HepG2 (cell line): ENCODE measurements around the gene SLC25A11. TPM values are rescaled to one million over a fixed set of nuclear protein-coding genes. Genes with fewer than 3 reads are reported as not detected.

Source experiments
- ATAC-seq: fragments of 200-7000 bp; cut with Tn5 transposase; 3 replicates; pipeline ENCODE4 v1.9.1; 2020; ENCODE audit warnings: mild to moderate bottlenecking, moderate library complexity
- BruUV-seq: library from RNA; stranded (reverse); fragments of 400-500 nt; replicated peaks from 2 replicates; lab custom pipeline; 2021; lab: Mats Ljungman, UMichigan
- CTCF ChIA-PET: fragments of 300-600 bp; formaldehyde crosslinking; extraction: SDS; loops from one replicate; lab custom pipeline; 2021; ENCODE audit warnings: low total read pairs, inconsistent platforms, low intra/inter-chr PET ratio; lab: Yijun Ruan, JAX
- POLR2A ChIA-PET: fragments of 350-600 bp; sonication (Branson Sonifier 250); formaldehyde crosslinking; loops from one replicate; lab custom pipeline; 2020; ENCODE audit warnings: antibody characterized with exemption, inconsistent platforms; lab: Yijun Ruan, JAX
- DNase-seq: peaks from one replicate; pipeline ENCODE4 v3.0.0-alpha.2; 2015; ENCODE audit warnings: low spot score
- FAIRE-seq: peaks from 3 replicates; lab custom pipeline; 2011; peaks lifted over from hg19 to GRCh38; lab: Jason Lieb, UNC
- H2AFZ ChIP-seq: one replicate; pipeline ENCODE4 v1.6.1; 2011; ENCODE audit warnings: low read length, inconsistent platforms
- H3K27ac ChIP-seq: fragments of 300-600 bp; 3 replicates; pipeline ENCODE4 v1.8.0; 2011; ENCODE audit warnings: mixed run types, mild to moderate bottlenecking, mixed read lengths, low read length, inconsistent platforms; ENCODE audit not compliant: insufficient read depth; ENCODE audit errors: extremely low read length
- H3K27me3 ChIP-seq, 2 experiments: fragments of 200-600 bp in 1 of 2; 2 replicates in 1 of 2; 3 replicates in 1 of 2; pipeline versions ENCODE4 v1.6.0 to v1.8.0; 2011; ENCODE audit warnings: low read length in 2 of 2, mild to moderate bottlenecking in 2 of 2, moderate library complexity in 2 of 2, inconsistent platforms in 1 of 2; ENCODE audit not compliant: insufficient read depth in 2 of 2, control insufficient read depth in 1 of 2
- H3K36me3 ChIP-seq, 2 experiments: fragments of 200-600 bp in 1 of 2; replicated peaks in 1 of 2; 2 replicates in 1 of 2; 3 replicates in 1 of 2; pipeline versions ENCODE4 v1.5.1 to v1.8.0; 2011; ENCODE audit warnings: low read length in 2 of 2, inconsistent platforms in 1 of 2; ENCODE audit not compliant: insufficient read depth in 2 of 2, control insufficient read depth in 1 of 2
- H3K4me1 ChIP-seq: 2 replicates; pipeline ENCODE4 v1.5.1; 2012; ENCODE audit warnings: low read length, inconsistent platforms; ENCODE audit not compliant: insufficient read depth
- H3K4me2 ChIP-seq: 2 replicates; pipeline ENCODE4 v1.6.0; 2011; ENCODE audit warnings: low read depth, low read length, inconsistent platforms
- H3K4me3 ChIP-seq, 3 experiments: fragments of 200-600 bp in 1 of 3; sonication (generic), shearing (Covaris generic) in 1 of 3; replicated peaks in 1 of 3; 2 replicates each; pipeline ENCODE4 v1.5.1; 2011 to 2016; ENCODE audit warnings: low read length in 3 of 3, inconsistent platforms in 2 of 3, low read depth in 2 of 3, mild to moderate bottlenecking in 2 of 3, control low read depth in 1 of 3, mixed read lengths in 1 of 3; ENCODE audit not compliant: insufficient read depth in 1 of 3
- H3K79me2 ChIP-seq: one replicate; pipeline ENCODE4 v1.6.1; 2011; ENCODE audit warnings: low read length, inconsistent platforms; ENCODE audit not compliant: insufficient read depth
- H3K9ac ChIP-seq: 2 replicates; pipeline ENCODE4 v1.6.0; 2011; ENCODE audit warnings: mild to moderate bottlenecking, low read depth, low read length, inconsistent platforms; ENCODE audit not compliant: insufficient read depth
- H3K9me3 ChIP-seq: 2 replicates; pipeline ENCODE4 v1.5.1; 2012; ENCODE audit warnings: mild to moderate bottlenecking, low read length
- H4K20me1 ChIP-seq: 2 replicates; pipeline ENCODE4 v1.6.0; 2011; ENCODE audit warnings: inconsistent platforms, mild to moderate bottlenecking, low read length, moderate library complexity; ENCODE audit not compliant: insufficient read depth
- ATM ChIP-seq: fragments of 450-650 bp; IDR thresholded peaks from 2 replicates; pipeline ENCODE4 v1.7.1; 2017; ENCODE audit warnings: mild to moderate bottlenecking, borderline replicate concordance
- CBX1 ChIP-seq: IDR thresholded peaks from one replicate; pipeline ENCODE4 v1.6.1; 2016; ENCODE audit warnings: antibody characterized with exemption, low read depth
- CEBPG ChIP-seq: IDR thresholded peaks from 2 replicates; pipeline ENCODE4 v1.6.1; 2016
- EHMT2 ChIP-seq: fragments of 200-600 bp; sonication (generic); IDR thresholded peaks from 2 replicates; pipeline ENCODE4 v1.7.0; 2017; ENCODE audit warnings: antibody characterized with exemption, low read depth, low read length, borderline replicate concordance
- ERF ChIP-seq: IDR thresholded peaks from 2 replicates; pipeline ENCODE4 v1.6.1; 2018; ENCODE audit warnings: missing biosample characterization, missing genetic modification reagents
- FOSL2 ChIP-seq: sonication (generic); formaldehyde crosslinking; IDR thresholded peaks from 2 replicates; pipeline ENCODE4 v1.4.0; 2020; ENCODE audit warnings: missing genetic modification reagents
- GFI1 ChIP-seq: sonication (generic); formaldehyde crosslinking; IDR thresholded peaks from 2 replicates; pipeline ENCODE4 v1.5.0; 2020; ENCODE audit warnings: missing genetic modification reagents, mild to moderate bottlenecking, borderline replicate concordance
- HNRNPLL ChIP-seq: fragments of 200-400 bp; formaldehyde crosslinking; IDR thresholded peaks from 2 replicates; pipeline ENCODE4 v1.6.1; 2017; ENCODE audit warnings: mild to moderate bottlenecking, low read depth, low read length; ENCODE audit not compliant: poor library complexity, severe bottlenecking
- IKZF5 ChIP-seq: IDR thresholded peaks from 2 replicates; pipeline ENCODE4 v1.6.1; 2018; ENCODE audit warnings: missing genetic modification reagents, mild to moderate bottlenecking, missing compliant biosample characterization
- MXI1 ChIP-seq: IDR thresholded peaks from 3 replicates; pipeline ENCODE4 v1.6.1; 2012; ENCODE audit warnings: low read depth, low read length, inconsistent platforms, borderline replicate concordance
- NAIF1 ChIP-seq: sonication (generic); formaldehyde crosslinking; IDR thresholded peaks from 2 replicates; pipeline ENCODE4 v1.5.0; 2020; ENCODE audit warnings: mild to moderate bottlenecking, missing genetic modification reagents, borderline replicate concordance
- NFATC3 ChIP-seq: sonication (generic); formaldehyde crosslinking; IDR thresholded peaks from 2 replicates; pipeline ENCODE4 v1.5.1; 2020; ENCODE audit warnings: mild to moderate bottlenecking, missing genetic modification reagents
- SALL1 ChIP-seq: sonication (generic); formaldehyde crosslinking; IDR thresholded peaks from 2 replicates; pipeline ENCODE4 v1.8.0; 2022; ENCODE audit warnings: mild to moderate bottlenecking, missing genetic modification reagents
- SNAPC2 ChIP-seq: sonication (generic); formaldehyde crosslinking; IDR thresholded peaks from 2 replicates; pipeline ENCODE4 v1.8.1; 2022; ENCODE audit warnings: mild to moderate bottlenecking, missing genetic modification reagents
- TARDBP ChIP-seq: sonication (generic); formaldehyde crosslinking; IDR thresholded peaks from 2 replicates; pipeline ENCODE4 v1.8.0; 2022; ENCODE audit warnings: mild to moderate bottlenecking, missing genetic modification reagents
- ZBTB39 ChIP-seq: sonication (generic); formaldehyde crosslinking; IDR thresholded peaks from 2 replicates; pipeline ENCODE4 v1.5.0; 2020; ENCODE audit warnings: missing genetic modification reagents
- ZMYM3 ChIP-seq: sonication (generic); formaldehyde crosslinking; IDR thresholded peaks from 2 replicates; pipeline ENCODE4 v1.5.1; 2020; ENCODE audit warnings: mild to moderate bottlenecking, missing genetic modification reagents
- ZNF292 ChIP-seq: sonication (generic); formaldehyde crosslinking; IDR thresholded peaks from 2 replicates; pipeline ENCODE4 v1.8.1; 2022; ENCODE audit warnings: mild to moderate bottlenecking, low read depth, missing genetic modification reagents, borderline replicate concordance
- ZNF556 ChIP-seq: sonication (generic); formaldehyde crosslinking; IDR thresholded peaks from 2 replicates; pipeline ENCODE4 v1.4.0; 2020; ENCODE audit warnings: mild to moderate bottlenecking, missing genetic modification reagents, borderline replicate concordance
- ZNF580 ChIP-seq: IDR thresholded peaks from 2 replicates; pipeline ENCODE4 v1.6.1; 2016; ENCODE audit warnings: low read depth, borderline replicate concordance
- ZNF878 ChIP-seq: sonication (generic); formaldehyde crosslinking; IDR thresholded peaks from 2 replicates; pipeline ENCODE4 v1.8.1; 2023; ENCODE audit warnings: mild to moderate bottlenecking, missing genetic modification reagents, moderate library complexity
- ZSCAN21 ChIP-seq: sonication (generic); formaldehyde crosslinking; IDR thresholded peaks from 2 replicates; pipeline ENCODE4 v1.8.0; 2022; ENCODE audit warnings: mild to moderate bottlenecking, missing genetic modification reagents, moderate library complexity, borderline replicate concordance
- WGBS: methylation state at CpG from one replicate; pipeline ENCODE4 v1.1.6; 2017; ENCODE audit warnings: low lambda C conversion rate; 5-methylcytosine and 5-hydroxymethylcytosine counted together
- in situ Hi-C: cut with HindIII; loops from 2 replicates; pipeline ENCODE4 v1.10.0; 2017; ENCODE audit warnings: low pct_unique_long_range_greater_than_20kb; ENCODE audit not compliant: extremely low pct_ligation_motif_present
- intact Hi-C: fragments of 100-400 bp; cut with micrococcal nuclease; formaldehyde crosslinking; loops from one replicate; pipeline ENCODE4 v1.10.0; 2022; ENCODE audit not compliant: unreplicated experiment
- polyA plus RNA-seq, 8 experiments: library from polyadenylated mRNA; depleted of rRNA in 3 of 8; stranded (reverse) in 7 of 8; unstranded in 1 of 8; fragments of >200 nt; fragmentation: Illumina TruSeq in 4 of 8; extraction: Trizol in 4 of 8; gene quantifications; 2 replicates each; pipeline versions ENCODE4 v1.2.1 to v1.2.3, GENCODE V29; 2011 to 2016; ENCODE audit warnings: low read depth in 4 of 8, missing spikeins in 1 of 8, mixed read lengths in 1 of 8; ENCODE audit not compliant: insufficient read depth in 1 of 8
- total RNA-seq, 5 experiments: library from RNA; depleted of rRNA; stranded (reverse); fragments of >200 nt; fragmentation: Illumina TruSeq; extraction: Trizol; gene quantifications; 2 replicates each; pipeline ENCODE4 v1.2.3, GENCODE V29; 2016; ENCODE audit warnings: low read depth in 1 of 5

Gene SLC25A11
- total and polyA plus RNA-seq, 2 of the 13 experiments (the other 11 are each of a cell fraction or from before 2014, with no cell fraction given): 35.4 to 47.2 TPM

- Histone ChIP-seq H2AFZ (no peak overlapping the region), H3K36me3 (no peaks in the 10 kb centered on the region), H3K27me3 (no peaks in the 10 kb centered on the region), H3K27ac (peak overlapping the region; percentile 53), H3K9ac (no peak overlapping the region), H3K4me2 (peak overlapping the region; percentile 75), H3K9me3 (no peaks in the 10 kb centered on the region), H3K4me3 (peak overlapping the region; percentile 14 to 57 (median 26)), H3K79me2 (no peaks in the 10 kb centered on the region), H4K20me1 (no peaks in the 10 kb centered on the region), H3K4me1 (peaks cover 22% of the 10 kb centered on the region)
- ChIA-PET POLR2A (interaction anchor here (0.6 to 3.0 kb wide), 14 partner anchors 8 to 216 kb away, joined by 3 to 35 read pairs (median 5); partner anchors contain the start of genes ENO3, INCA1, PELP1 and PFN1), CTCF (no interaction called here)
- ATAC-seq (peak; percentile 95), FAIRE-seq (peak; percentile 99), DNase-seq (peak; percentile 65)
- BruUV-seq: no TSS peak
- WGBS: 4% methylated on average over 10 of the region's 10 CpGs
- intact Hi-C loops (no loop called here), in situ Hi-C loops (no loop called here)
- TF ChIP-seq ZNF878: no peak
- TF ChIP-seq FOSL2 (CRISPR knock-in tag): peak; percentile 36; the same call in 1 of the 2 replicates
- TF ChIP-seq SALL1: peak; percentile 36; the same call in 1 of the 2 replicates
- peak; percentile 54; the same call in 1 of the 2 replicates for TF ChIP-seq ZNF292 (CRISPR knock-in tag)
- TF ChIP-seq ZNF580 (CRISPR knock-in tag): 0 out of 2 replicates have a peak, but pooled peaks have one; percentile 41
- no peak for TF ChIP-seq SNAPC2 (CRISPR knock-in tag)
- no peak for TF ChIP-seq CBX1
- TF ChIP-seq ATM: no peak
- no peak for TF ChIP-seq NFATC3 (CRISPR knock-in tag)
- peak; percentile 59; the same call in 1 of the 2 replicates for TF ChIP-seq ERF (CRISPR knock-in tag)
- TF ChIP-seq ZBTB39: no peak
- 0 out of 3 replicates have a peak, but pooled peaks have one; percentile 28 for TF ChIP-seq MXI1
- TF ChIP-seq EHMT2: no peak
- no peak for TF ChIP-seq HNRNPLL
- 0 out of 2 replicates have a peak, but pooled peaks have one; percentile 23 for TF ChIP-seq IKZF5
- no peak for TF ChIP-seq NAIF1 (CRISPR knock-in tag)
- 0 out of 2 replicates have a peak, but pooled peaks have one; percentile 32 for TF ChIP-seq TARDBP (CRISPR knock-in tag)
- TF ChIP-seq ZSCAN21 (CRISPR knock-in tag): 0 out of 2 replicates have a peak, but pooled peaks have one; percentile 52
- TF ChIP-seq GFI1 (CRISPR knock-in tag): peak; percentile 67; the same call in 1 of the 2 replicates
- no peak; the same call in 1 of the 2 replicates for TF ChIP-seq ZNF556 (CRISPR knock-in tag)
- peak; percentile 91 for TF ChIP-seq CEBPG
- TF ChIP-seq ZMYM3 (CRISPR knock-in tag): peak; percentile 72
Observed at GRCh38 chr17:4920351-4921048, 19.3 kb downstream of the SLC25A11 start.
